K562 (cell line): ENCODE data around the gene CBX2.

Source experiments
- ELF1 ChIP-seq: fragments of 200-800 bp; sonication (Bioruptor generic); IDR thresholded peaks from 2 replicates; pipeline ENCODE4 v1.6.1; 2016; ENCODE audit warnings: missing genetic modification characterization, missing compliant biosample characterization
- GABPA ChIP-seq: fragments of 200-800 bp; sonication (Bioruptor generic); conservative IDR thresholded peaks from 2 replicates; pipeline ENCODE4 v1.6.1; 2016; ENCODE audit warnings: low read depth, missing genetic modification characterization, missing compliant biosample characterization
- MECOM ChIP-seq: fragments of 250-450 bp; sonication (Bioruptor Pico); IDR thresholded peaks from 2 replicates; pipeline ENCODE4 v1.8.0; 2022; ENCODE audit warnings: inconsistent platforms
- RCOR1 ChIP-seq, 2 experiments: IDR thresholded peaks; 2 replicates each; pipeline ENCODE4 v1.6.1; 2012; ENCODE audit warnings: low read depth in 2 of 2, low read length in 2 of 2, borderline replicate concordance in 1 of 2, improper control_type of control experiment in 1 of 2
- SIN3A ChIP-seq, 2 experiments: fragments of 150-350 bp in 1 of 2; IDR thresholded peaks; 2 replicates each; pipeline ENCODE4 v1.6.1; 2011 to 2016; ENCODE audit warnings: borderline replicate concordance in 2 of 2, low read depth in 2 of 2, low read length in 2 of 2, mild to moderate bottlenecking in 2 of 2, moderate library complexity in 2 of 2; ENCODE audit not compliant: control insufficient read depth in 1 of 2
- SMAD1 ChIP-seq: fragments of 150-350 bp; IDR thresholded peaks from 2 replicates; pipeline ENCODE4 v1.6.1; 2014; ENCODE audit warnings: low read length, low read depth; ENCODE audit not compliant: partially characterized antibody
- TARDBP ChIP-seq: fragments of 450-650 bp; IDR thresholded peaks from 2 replicates; pipeline ENCODE4 v1.6.1; 2016
- YY1 ChIP-seq, 3 experiments: IDR thresholded peaks; 2 replicates each; pipeline ENCODE4 v1.6.1; 2011; ENCODE audit warnings: low read length in 2 of 3, mild to moderate bottlenecking in 2 of 3, moderate library complexity in 2 of 3, borderline replicate concordance in 1 of 3, control low read depth in 1 of 3, low read depth in 1 of 3; ENCODE audit not compliant: insufficient read depth in 3 of 3, insufficient replicate concordance in 2 of 3, control insufficient read depth in 1 of 3, insufficient read length in 1 of 3; ENCODE audit errors: extremely low read depth in 1 of 3
- TF ChIP-seq, protein P1 (sequence below): sonication (generic); formaldehyde crosslinking; IDR thresholded peaks from 2 replicates; pipeline ENCODE4 v1.8.0; 2022; ENCODE audit warnings: mild to moderate bottlenecking, missing genetic modification reagents
- TF ChIP-seq, protein P2 (sequence below), 3 experiments: IDR thresholded peaks in 2 of 3; conservative IDR thresholded peaks in 1 of 3; 2 replicates each; pipeline ENCODE4 v1.5.1; 2011 to 2012; ENCODE audit warnings: low read length in 3 of 3, mild to moderate bottlenecking in 3 of 3, control low read depth in 2 of 3, improper control_type of control experiment in 1 of 3, inconsistent platforms in 1 of 3, low read depth in 1 of 3, mixed read lengths in 1 of 3, moderate library complexity in 1 of 3; ENCODE audit not compliant: insufficient read depth in 2 of 3
- TF ChIP-seq, protein P3 (sequence below), 3 experiments: fragments of 200-800 bp in 1 of 3; fragments of 250-450 bp in 1 of 3; fragments of 450-650 bp in 1 of 3; sonication (Bioruptor Pico) in 1 of 3; sonication (Bioruptor generic) in 1 of 3; formaldehyde crosslinking in 1 of 3; IDR thresholded peaks; 2 replicates each; pipeline versions ENCODE4 v1.6.1 to v1.8.0; 2016 to 2022; ENCODE audit warnings: mild to moderate bottlenecking in 2 of 3, missing genetic modification characterization in 2 of 3, missing compliant biosample characterization in 1 of 3, moderate library complexity in 1 of 3

DNA sequence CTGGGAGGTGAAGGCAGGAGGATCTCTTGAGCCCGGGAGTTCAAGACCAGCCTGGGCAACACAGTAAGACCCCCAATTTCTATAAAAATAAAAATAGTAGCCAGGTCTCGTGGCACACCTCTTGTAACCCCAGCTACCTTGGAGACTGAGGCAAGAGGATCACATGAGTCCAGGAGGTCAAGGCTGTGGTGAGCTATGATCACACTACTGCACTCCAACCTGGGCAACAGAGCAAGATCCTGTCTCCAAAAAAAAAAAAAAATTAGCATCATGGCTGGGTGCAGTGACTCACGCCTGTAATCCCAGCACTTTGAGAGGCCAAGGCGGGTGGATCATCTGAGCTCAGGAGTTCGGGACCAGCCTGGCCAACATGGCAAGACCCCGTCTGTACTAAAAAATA is 6.7 kb upstream of the CBX2 start:
- TF ChIP-seq RCOR1 (IDR thresholded peaks at IDR 0.05; ENCODE audit: borderline replicate concordance in 1 of 2, low read depth in 2 of 2, low read length in 2 of 2): no peak
- no peak for TF ChIP-seq MECOM
- TF ChIP-seq, protein P1, sequence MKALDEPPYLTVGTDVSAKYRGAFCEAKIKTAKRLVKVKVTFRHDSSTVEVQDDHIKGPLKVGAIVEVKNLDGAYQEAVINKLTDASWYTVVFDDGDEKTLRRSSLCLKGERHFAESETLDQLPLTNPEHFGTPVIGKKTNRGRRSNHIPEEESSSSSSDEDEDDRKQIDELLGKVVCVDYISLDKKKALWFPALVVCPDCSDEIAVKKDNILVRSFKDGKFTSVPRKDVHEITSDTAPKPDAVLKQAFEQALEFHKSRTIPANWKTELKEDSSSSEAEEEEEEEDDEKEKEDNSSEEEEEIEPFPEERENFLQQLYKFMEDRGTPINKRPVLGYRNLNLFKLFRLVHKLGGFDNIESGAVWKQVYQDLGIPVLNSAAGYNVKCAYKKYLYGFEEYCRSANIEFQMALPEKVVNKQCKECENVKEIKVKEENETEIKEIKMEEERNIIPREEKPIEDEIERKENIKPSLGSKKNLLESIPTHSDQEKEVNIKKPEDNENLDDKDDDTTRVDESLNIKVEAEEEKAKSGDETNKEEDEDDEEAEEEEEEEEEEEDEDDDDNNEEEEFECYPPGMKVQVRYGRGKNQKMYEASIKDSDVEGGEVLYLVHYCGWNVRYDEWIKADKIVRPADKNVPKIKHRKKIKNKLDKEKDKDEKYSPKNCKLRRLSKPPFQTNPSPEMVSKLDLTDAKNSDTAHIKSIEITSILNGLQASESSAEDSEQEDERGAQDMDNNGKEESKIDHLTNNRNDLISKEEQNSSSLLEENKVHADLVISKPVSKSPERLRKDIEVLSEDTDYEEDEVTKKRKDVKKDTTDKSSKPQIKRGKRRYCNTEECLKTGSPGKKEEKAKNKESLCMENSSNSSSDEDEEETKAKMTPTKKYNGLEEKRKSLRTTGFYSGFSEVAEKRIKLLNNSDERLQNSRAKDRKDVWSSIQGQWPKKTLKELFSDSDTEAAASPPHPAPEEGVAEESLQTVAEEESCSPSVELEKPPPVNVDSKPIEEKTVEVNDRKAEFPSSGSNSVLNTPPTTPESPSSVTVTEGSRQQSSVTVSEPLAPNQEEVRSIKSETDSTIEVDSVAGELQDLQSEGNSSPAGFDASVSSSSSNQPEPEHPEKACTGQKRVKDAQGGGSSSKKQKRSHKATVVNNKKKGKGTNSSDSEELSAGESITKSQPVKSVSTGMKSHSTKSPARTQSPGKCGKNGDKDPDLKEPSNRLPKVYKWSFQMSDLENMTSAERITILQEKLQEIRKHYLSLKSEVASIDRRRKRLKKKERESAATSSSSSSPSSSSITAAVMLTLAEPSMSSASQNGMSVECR (CRISPR knock-in tag): no peak
- TF ChIP-seq SMAD1: no peak
- TF ChIP-seq TARDBP: no peak
- TF ChIP-seq SIN3A (IDR thresholded peaks at IDR 0.05; ENCODE audit: borderline replicate concordance in 2 of 2, control insufficient read depth in 1 of 2, low read depth in 2 of 2, low read length in 2 of 2): no peak
- TF ChIP-seq, protein P2, sequence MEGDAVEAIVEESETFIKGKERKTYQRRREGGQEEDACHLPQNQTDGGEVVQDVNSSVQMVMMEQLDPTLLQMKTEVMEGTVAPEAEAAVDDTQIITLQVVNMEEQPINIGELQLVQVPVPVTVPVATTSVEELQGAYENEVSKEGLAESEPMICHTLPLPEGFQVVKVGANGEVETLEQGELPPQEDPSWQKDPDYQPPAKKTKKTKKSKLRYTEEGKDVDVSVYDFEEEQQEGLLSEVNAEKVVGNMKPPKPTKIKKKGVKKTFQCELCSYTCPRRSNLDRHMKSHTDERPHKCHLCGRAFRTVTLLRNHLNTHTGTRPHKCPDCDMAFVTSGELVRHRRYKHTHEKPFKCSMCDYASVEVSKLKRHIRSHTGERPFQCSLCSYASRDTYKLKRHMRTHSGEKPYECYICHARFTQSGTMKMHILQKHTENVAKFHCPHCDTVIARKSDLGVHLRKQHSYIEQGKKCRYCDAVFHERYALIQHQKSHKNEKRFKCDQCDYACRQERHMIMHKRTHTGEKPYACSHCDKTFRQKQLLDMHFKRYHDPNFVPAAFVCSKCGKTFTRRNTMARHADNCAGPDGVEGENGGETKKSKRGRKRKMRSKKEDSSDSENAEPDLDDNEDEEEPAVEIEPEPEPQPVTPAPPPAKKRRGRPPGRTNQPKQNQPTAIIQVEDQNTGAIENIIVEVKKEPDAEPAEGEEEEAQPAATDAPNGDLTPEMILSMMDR (IDR thresholded peaks at IDR 0.05 in 2 of 3, conservative IDR thresholded peaks at IDR 0.05 in 1 of 3; ENCODE audit: insufficient read depth in 2 of 3, low read depth in 1 of 3, low read length in 3 of 3): no peak
- TF ChIP-seq, protein P3, sequence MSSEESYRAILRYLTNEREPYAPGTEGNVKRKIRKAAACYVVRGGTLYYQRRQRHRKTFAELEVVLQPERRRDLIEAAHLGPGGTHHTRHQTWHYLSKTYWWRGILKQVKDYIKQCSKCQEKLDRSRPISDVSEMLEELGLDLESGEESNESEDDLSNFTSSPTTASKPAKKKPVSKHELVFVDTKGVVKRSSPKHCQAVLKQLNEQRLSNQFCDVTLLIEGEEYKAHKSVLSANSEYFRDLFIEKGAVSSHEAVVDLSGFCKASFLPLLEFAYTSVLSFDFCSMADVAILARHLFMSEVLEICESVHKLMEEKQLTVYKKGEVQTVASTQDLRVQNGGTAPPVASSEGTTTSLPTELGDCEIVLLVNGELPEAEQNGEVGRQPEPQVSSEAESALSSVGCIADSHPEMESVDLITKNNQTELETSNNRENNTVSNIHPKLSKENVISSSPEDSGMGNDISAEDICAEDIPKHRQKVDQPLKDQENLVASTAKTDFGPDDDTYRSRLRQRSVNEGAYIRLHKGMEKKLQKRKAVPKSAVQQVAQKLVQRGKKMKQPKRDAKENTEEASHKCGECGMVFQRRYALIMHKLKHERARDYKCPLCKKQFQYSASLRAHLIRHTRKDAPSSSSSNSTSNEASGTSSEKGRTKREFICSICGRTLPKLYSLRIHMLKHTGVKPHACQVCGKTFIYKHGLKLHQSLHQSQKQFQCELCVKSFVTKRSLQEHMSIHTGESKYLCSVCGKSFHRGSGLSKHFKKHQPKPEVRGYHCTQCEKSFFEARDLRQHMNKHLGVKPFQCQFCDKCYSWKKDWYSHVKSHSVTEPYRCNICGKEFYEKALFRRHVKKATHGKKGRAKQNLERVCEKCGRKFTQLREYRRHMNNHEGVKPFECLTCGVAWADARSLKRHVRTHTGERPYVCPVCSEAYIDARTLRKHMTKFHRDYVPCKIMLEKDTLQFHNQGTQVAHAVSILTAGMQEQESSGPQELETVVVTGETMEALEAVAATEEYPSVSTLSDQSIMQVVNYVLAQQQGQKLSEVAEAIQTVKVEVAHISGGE (CRISPR knock-in tag; IDR thresholded peaks at IDR 0.05): no peak
- TF ChIP-seq ELF1 (tag): no peak
- no peak for TF ChIP-seq YY1 (IDR thresholded peaks at IDR 0.05; ENCODE audit: borderline replicate concordance in 1 of 3, control insufficient read depth in 1 of 3, extremely low read depth in 1 of 3, insufficient read depth in 3 of 3, insufficient read length in 1 of 3, insufficient replicate concordance in 2 of 3, low read depth in 1 of 3, low read length in 2 of 3)
- no peak for TF ChIP-seq GABPA
